Measurements from ENCODE around the gene C18orf63.

The C18orf63 gene

DNA sequence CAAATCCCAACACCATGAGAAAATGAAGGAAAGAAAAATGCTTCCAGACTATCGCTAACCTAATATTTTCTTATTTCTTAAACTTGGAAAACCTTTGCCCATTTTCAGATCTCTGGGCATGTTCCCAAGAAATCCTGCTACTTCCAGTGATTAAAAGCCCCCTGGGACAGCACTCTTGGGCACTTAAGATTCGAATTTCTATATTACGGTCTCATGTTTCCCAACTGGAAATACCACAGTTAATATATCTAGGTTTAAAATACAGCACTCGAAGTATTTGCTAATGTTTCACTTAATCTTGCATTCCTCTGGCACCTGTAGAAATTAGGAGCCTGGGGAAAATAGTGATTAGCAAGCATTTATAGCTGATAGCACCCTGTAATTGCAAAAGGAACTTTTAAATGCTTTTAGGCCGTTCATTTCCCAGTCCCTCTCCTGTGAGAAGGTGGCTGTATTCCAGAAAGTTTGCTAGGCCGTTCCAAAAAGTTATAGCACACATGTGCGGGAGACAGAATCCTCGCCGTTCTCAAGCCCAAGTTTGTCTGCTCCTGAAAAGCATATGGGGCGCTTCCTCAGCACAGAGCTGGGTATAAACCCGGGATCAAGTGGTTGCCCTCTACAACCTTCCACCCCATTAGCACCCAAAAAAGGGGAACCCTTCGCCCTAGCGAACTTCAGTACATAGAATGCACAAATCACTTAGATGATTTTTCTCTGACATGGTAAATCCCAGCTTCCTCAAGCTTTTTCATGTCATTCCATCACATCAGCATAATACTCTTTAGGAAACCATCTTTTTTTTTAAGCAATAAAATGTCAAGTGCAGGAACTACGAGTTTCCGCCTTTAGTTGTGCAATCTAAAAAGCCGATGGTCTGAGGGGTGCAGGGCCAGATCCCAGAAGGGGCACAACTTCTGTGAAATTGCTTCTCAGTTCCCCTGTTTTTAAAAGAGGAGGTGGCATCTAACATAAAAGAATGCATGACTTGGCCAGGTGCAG is 80.8 kb downstream of the C18orf63 start:
- H3K27me3 Mint-ChIP-seq: peaks cover 2% of the 10 kb centered on the region
- no peak overlapping the region for H3K4me3 Mint-ChIP-seq
- H3K4me1 Mint-ChIP-seq: peaks cover 17% of the 10 kb centered on the region
- no peaks in the 10 kb centered on the region for H3K36me3 Mint-ChIP-seq
- no peak overlapping the region for H3K27ac Mint-ChIP-seq
- no peaks in the 10 kb centered on the region for H3K9me3 Mint-ChIP-seq

- Mint-ChIP-seq H3K27me3 (peaks cover 2% of the 10 kb centered on the region), H3K4me1 (peaks cover 18% of the 10 kb centered on the region), H3K4me3 (no peak overlapping the region), H3K9me3 (no peaks in the 10 kb centered on the region), H3K27ac (no peak overlapping the region), H3K36me3 (no peaks in the 10 kb centered on the region)
Observed at GRCh38 chr18:74397572-74397971, 81.9 kb downstream of the C18orf63 start.

GRCh38 chr18:74399091-74399887 is 83.7 kb downstream of the C18orf63 start:
- peak overlapping the region; percentile 46 for H3K27ac Mint-ChIP-seq
- peaks cover 2% of the 10 kb centered on the region for H3K27me3 Mint-ChIP-seq
- H3K9me3 Mint-ChIP-seq: no peaks in the 10 kb centered on the region
- H3K4me3 Mint-ChIP-seq: no peak overlapping the region
- H3K4me1 Mint-ChIP-seq: peaks cover 18% of the 10 kb centered on the region
- no peaks in the 10 kb centered on the region for H3K36me3 Mint-ChIP-seq

DNA sequence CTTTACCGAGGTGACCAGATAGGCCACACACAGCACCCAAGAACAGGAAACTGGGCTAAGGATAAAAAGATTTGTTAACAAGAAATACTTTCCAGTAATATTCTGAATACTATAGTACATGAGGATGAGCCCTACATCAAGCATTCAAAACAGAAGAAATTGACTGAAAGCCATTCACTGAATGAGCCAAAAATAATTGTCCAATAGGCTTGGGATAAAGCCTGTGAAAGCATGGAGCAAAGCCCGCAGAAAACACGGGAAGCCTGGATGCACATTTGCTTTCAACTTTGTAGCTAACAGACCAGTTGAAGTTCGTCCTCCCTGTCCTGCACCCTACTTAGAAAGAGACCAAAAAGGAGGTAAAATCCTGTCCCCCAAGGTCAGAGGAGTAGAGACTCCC is 85.2 kb downstream of the C18orf63 start:
- no peak overlapping the region for H3K4me3 Mint-ChIP-seq
- no peak overlapping the region for H3K27ac Mint-ChIP-seq
- H3K9me3 Mint-ChIP-seq: no peaks in the 10 kb centered on the region
- H3K4me1 Mint-ChIP-seq: peaks cover 18% of the 10 kb centered on the region
- H3K36me3 Mint-ChIP-seq: no peaks in the 10 kb centered on the region
- peaks cover 2% of the 10 kb centered on the region for H3K27me3 Mint-ChIP-seq

DNA sequence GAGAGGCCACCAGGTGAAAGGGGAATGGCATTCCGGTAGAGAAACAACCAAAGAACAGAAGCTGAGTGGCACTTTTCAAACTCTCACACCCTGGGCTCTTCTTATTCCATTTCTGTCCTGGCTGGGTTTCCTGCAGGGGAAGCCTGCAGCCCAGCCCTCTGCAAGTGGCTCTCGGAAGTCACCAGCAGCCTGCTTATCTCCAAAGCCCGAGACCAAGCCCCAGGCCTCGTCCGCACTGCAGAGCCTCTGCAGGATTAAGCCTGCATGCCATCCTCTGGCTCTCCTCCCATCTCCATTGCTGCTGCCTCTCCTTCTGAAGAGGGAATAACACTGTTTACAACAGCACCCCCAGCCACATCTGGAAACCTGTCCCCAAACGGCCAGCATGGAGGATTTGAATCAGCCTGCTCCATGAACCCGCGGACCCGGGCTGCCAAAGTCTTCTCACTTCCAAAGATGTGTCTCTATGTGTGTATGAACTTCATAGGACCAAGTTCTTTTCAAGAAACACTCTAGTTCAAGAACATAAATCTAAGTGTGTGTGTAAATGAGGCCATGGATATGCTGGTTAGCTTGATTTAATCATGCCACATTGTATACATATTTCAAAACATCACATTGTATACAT is 87.3 kb downstream of the C18orf63 start:
- Mint-ChIP-seq H3K9me3 (no peaks in the 10 kb centered on the region), H3K36me3 (no peaks in the 10 kb centered on the region), H3K27ac (no peak overlapping the region), H3K4me3 (no peak overlapping the region), H3K4me1 (peaks cover 27% of the 10 kb centered on the region), H3K27me3 (no peaks in the 10 kb centered on the region)

GRCh38 chr18:74407888-74408287 is 92.2 kb downstream of the C18orf63 start:
- Mint-ChIP-seq H3K27ac (peak overlapping the region; percentile 87), H3K36me3 (no peaks in the 10 kb centered on the region), H3K9me3 (no peaks in the 10 kb centered on the region), H3K27me3 (no peaks in the 10 kb centered on the region), H3K4me3 (peak overlapping the region; percentile 83), H3K4me1 (peaks cover 25% of the 10 kb centered on the region)
